Measurements from ENCODE around the gene SAMMSON.

- TF ChIP-seq CTCF (IDR thresholded peaks at IDR 0.05): no peak
- TF ChIP-seq POLR2A (IDR thresholded peaks at IDR 0.05): no peak
- no peak for TF ChIP-seq POLR2AphosphoS5 (IDR thresholded peaks at IDR 0.05)
Measured at GRCh38 chr3:70072180-70072579, 72.6 kb downstream of the SAMMSON start.

Data from breast epithelium (tissue), 3 donors.